PC-9 (cell line): ENCODE results near the gene IQCH. TPM values are rescaled to one million over a fixed set of nuclear protein-coding genes. Genes with fewer than 3 reads are reported as not detected.

Source experiments
- BruUV-seq: library from RNA; stranded (reverse); fragments of 400-500 nt; replicated peaks from 2 replicates; lab custom pipeline; 2021; lab: Mats Ljungman, UMichigan
- CTCF ChIA-PET: fragments of 300-600 bp; sonication (Branson Sonifier 250); formaldehyde crosslinking; loops from one replicate; lab custom pipeline; 2022; ENCODE audit warnings: antibody characterized with exemption; lab: Charles Lee
- POLR2A ChIA-PET: fragments of 300-600 bp; sonication (Branson Sonifier 250); formaldehyde crosslinking; loops from one replicate; lab custom pipeline; 2022; ENCODE audit warnings: antibody characterized with exemption; ENCODE audit not compliant: unreplicated experiment; lab: Charles Lee
- DNase-seq, 2 experiments: peaks; one replicate each; pipeline versions ENCODE4 v3.0.0 to v3.0.0-alpha.2; 2015 to 2022; ENCODE audit warnings: mixed read lengths in 1 of 2
- H2AFZ ChIP-seq: fragments of 200-600 bp; sonication (generic); 2 replicates; pipeline ENCODE4 v1.8.1; 2017; ENCODE audit warnings: antibody characterized with exemption
- H3F3A ChIP-seq: fragments of 200-600 bp; sonication (generic); 2 replicates; pipeline ENCODE4 v1.8.1; 2017; ENCODE audit warnings: antibody characterized with exemption, mild to moderate bottlenecking, low read depth; ENCODE audit not compliant: insufficient read depth
- H3K27ac ChIP-seq: fragments of 200-600 bp; sonication (generic); 2 replicates; pipeline ENCODE4 v1.6.1; 2016; ENCODE audit warnings: mixed run types
- H3K27me3 ChIP-seq: fragments of 200-600 bp; sonication (generic); 2 replicates; pipeline ENCODE4 v1.6.1; 2016; ENCODE audit warnings: low read depth, mixed run types; ENCODE audit not compliant: insufficient read depth
- H3K36me3 ChIP-seq: fragments of 200-600 bp; sonication (generic); 2 replicates; pipeline ENCODE4 v1.6.1; 2016; ENCODE audit warnings: low read depth, mixed run types
- H3K4me1 ChIP-seq: fragments of 200-600 bp; sonication (generic); replicated peaks from 2 replicates; pipeline ENCODE4 v1.6.1; 2016; ENCODE audit warnings: mixed run types; ENCODE audit not compliant: insufficient read depth
- H3K4me2 ChIP-seq: fragments of 200-600 bp; sonication (generic); 2 replicates; pipeline ENCODE4 v1.6.1; 2017; ENCODE audit warnings: mixed run types
- H3K4me3 ChIP-seq: fragments of 200-600 bp; sonication (generic); 2 replicates; pipeline ENCODE4 v1.6.1; 2016; ENCODE audit warnings: mixed run types
- H3K79me2 ChIP-seq: fragments of 200-600 bp; sonication (generic); 2 replicates; pipeline ENCODE4 v1.6.1; 2017; ENCODE audit warnings: low read depth, mixed run types
- H3K9me2 ChIP-seq: fragments of 200-600 bp; sonication (generic); 2 replicates; pipeline ENCODE4 v1.8.1; 2017; ENCODE audit warnings: mild to moderate bottlenecking; ENCODE audit not compliant: insufficient read depth
- H3K9me3 ChIP-seq: fragments of 200-600 bp; sonication (generic); 2 replicates; pipeline ENCODE4 v1.8.1; 2016; ENCODE audit warnings: low read depth; ENCODE audit not compliant: insufficient read depth
- H4K20me1 ChIP-seq: fragments of 200-600 bp; sonication (generic); 2 replicates; pipeline ENCODE4 v1.8.1; 2017; ENCODE audit not compliant: insufficient read depth
- CTCF ChIP-seq: fragments of 200-600 bp; sonication (generic); conservative IDR thresholded peaks from 2 replicates; pipeline ENCODE4 v1.6.1; 2017; ENCODE audit warnings: mixed run types, antibody characterized with exemption, mild to moderate bottlenecking, moderate library complexity
- EZH2 ChIP-seq: fragments of 200-600 bp; sonication (generic); IDR thresholded peaks from 2 replicates; pipeline ENCODE4 v1.8.0; 2017; ENCODE audit warnings: antibody characterized with exemption, low read depth
- intact Hi-C: fragments of 100-400 bp; cut with micrococcal nuclease; formaldehyde crosslinking; loops from one replicate; pipeline ENCODE4 v1.10.0; 2022; ENCODE audit not compliant: unreplicated experiment
- total RNA-seq: library from RNA; stranded (reverse); gene quantifications from 2 replicates; pipeline ENCODE4 v1.2.3, GENCODE V29; 2021

Gene IQCH
- total RNA-seq, 1 experiment from 2014 or later, result 7.5 TPM

- peaks cover 7% of the 10 kb centered on the region for H3K4me1 ChIP-seq
- CTCF ChIA-PET, result no interaction called here
- H3K9me2 ChIP-seq, result no peaks in the 10 kb centered on the region
- no peaks in the 10 kb centered on the region for H3K27me3 ChIP-seq
- TF ChIP-seq EZH2 (no peak), CTCF (no peak)
- BruUV-seq, result no TSS peak
- no peaks in the 10 kb centered on the region for H3K36me3 ChIP-seq
- intact Hi-C loops, result no loop called here
- DNase-seq, result no peak
- no peak overlapping the region for H3K27ac ChIP-seq
- no peak overlapping the region for H3K4me3 ChIP-seq
- H3K4me2 ChIP-seq, result no peak overlapping the region
- 0 out of 2 replicates have a peak, but pooled peaks cover 2% of the 10 kb centered on the region for H3F3A ChIP-seq
- POLR2A ChIA-PET, result interaction anchor here (0.7 kb wide), 1 partner anchor 610 kb away, joined by 4 read pairs; no protein-coding TSS in a partner anchor
- H3K79me2 ChIP-seq, result no peaks in the 10 kb centered on the region
- H3K9me3 ChIP-seq, result no peaks in the 10 kb centered on the region
- H4K20me1 ChIP-seq, result no peaks in the 10 kb centered on the region
- no peak overlapping the region for H2AFZ ChIP-seq
These were observed 154.6 kb downstream of the IQCH start for GRCh38 chr15:67409175-67409574.

GRCh38 chr15:67411486-67411885 is 156.9 kb downstream of the IQCH start:
- ChIA-PET POLR2A (no interaction called here), CTCF (no interaction called here)
- Histone ChIP-seq H3K4me1 (peaks cover 10% of the 10 kb centered on the region), H3K9me2 (no peaks in the 10 kb centered on the region), H3K36me3 (no peaks in the 10 kb centered on the region), H2AFZ (no peak overlapping the region), H3K9me3 (no peaks in the 10 kb centered on the region), H3F3A (0 out of 2 replicates have a peak, but pooled peaks cover 3% of the 10 kb centered on the region), H4K20me1 (no peaks in the 10 kb centered on the region), H3K27me3 (no peaks in the 10 kb centered on the region), H3K4me2 (no peak overlapping the region), H3K27ac (no peak overlapping the region), H3K4me3 (no peak overlapping the region), H3K79me2 (no peaks in the 10 kb centered on the region)
- no peak for DNase-seq
- TF ChIP-seq CTCF, result no peak
- no peak for TF ChIP-seq EZH2
- intact Hi-C loops, result no loop called here
- BruUV-seq, result no TSS peak

GRCh38 chr15:67413770-67414390 is 159.3 kb downstream of the IQCH start:
- intact Hi-C loops, result no loop called here
- peak; percentile 49 to 75 for DNase-seq
- no peak for TF ChIP-seq EZH2
- no peak for TF ChIP-seq CTCF
- Histone ChIP-seq H3K79me2 (no peaks in the 10 kb centered on the region), H3K36me3 (no peaks in the 10 kb centered on the region), H4K20me1 (no peaks in the 10 kb centered on the region), H3K27me3 (no peaks in the 10 kb centered on the region), H3K9me3 (no peaks in the 10 kb centered on the region), H3K4me2 (peak overlapping the region; percentile 67), H3K4me1 (peaks cover 10% of the 10 kb centered on the region), H3K9me2 (no peaks in the 10 kb centered on the region), H2AFZ (no peak overlapping the region), H3F3A (0 out of 2 replicates have a peak, but pooled peaks cover 3% of the 10 kb centered on the region), H3K4me3 (no peak overlapping the region), H3K27ac (peak overlapping the region; percentile 41; the same call in 1 of the 2 replicates)
- POLR2A ChIA-PET, result interaction anchor here (0.6 kb wide), 1 partner anchor 530 kb away, joined by 3 read pairs; no protein-coding TSS in a partner anchor
- CTCF ChIA-PET, result interaction anchor here (0.5 to 0.8 kb wide), 2 partner anchors 8 to 15 kb away, joined by 3 read pairs; no protein-coding TSS in a partner anchor
- BruUV-seq, result no TSS peak
